OCI-LY1 (cell line): Measurements from ENCODE around the gene ETFBKMT.
"Not testable (repeated sequence)": the region's sequence is repeated elsewhere in the genome, so short reads cannot be mapped to it uniquely, and the experiment has no call there.

Experiments
- H2AFZ ChIP-seq: fragments of 200-600 bp; sonication (generic), shearing (Covaris generic); 2 replicates; pipeline ENCODE4 v1.6.0; 2014; ENCODE audit warnings: antibody characterized with exemption, mild to moderate bottlenecking, low read length
- H3F3A ChIP-seq: fragments of 200-600 bp; sonication (generic), shearing (Covaris generic); 2 replicates; pipeline ENCODE4 v1.6.0; 2014; ENCODE audit warnings: mild to moderate bottlenecking, antibody characterized with exemption, low read length, moderate library complexity; ENCODE audit not compliant: insufficient read depth
- H3K27ac ChIP-seq: fragments of 200-600 bp; sonication (generic); 2 replicates; pipeline ENCODE4 v1.5.1; 2014; ENCODE audit warnings: low read length, mixed run types, mild to moderate bottlenecking, low read depth; ENCODE audit not compliant: poor library complexity, severe bottlenecking
- H3K27me3 ChIP-seq: fragments of 200-600 bp; sonication (generic); 2 replicates; pipeline ENCODE4 v1.6.0; 2014; ENCODE audit warnings: antibody characterized with exemption, mild to moderate bottlenecking, low read length, moderate library complexity; ENCODE audit not compliant: insufficient read depth
- H3K36me3 ChIP-seq: fragments of 200-600 bp; sonication (generic); 2 replicates; pipeline ENCODE4 v1.6.1; 2014; ENCODE audit warnings: mild to moderate bottlenecking, antibody characterized with exemption, low read length, moderate library complexity, mixed read lengths; ENCODE audit not compliant: insufficient read depth
- H3K4me1 ChIP-seq: fragments of 200-600 bp; sonication (generic); 2 replicates; pipeline ENCODE4 v1.5.1; 2014; ENCODE audit warnings: mild to moderate bottlenecking, low read length, moderate library complexity; ENCODE audit not compliant: insufficient read depth, severe bottlenecking
- H3K4me2 ChIP-seq: fragments of 200-600 bp; sonication (generic), shearing (Covaris generic); 2 replicates; pipeline ENCODE4 v1.6.1; 2014; ENCODE audit warnings: low read length
- H3K4me3 ChIP-seq: fragments of 200-600 bp; sonication (generic); 2 replicates; pipeline ENCODE4 v1.5.1; 2014; ENCODE audit warnings: low read length, low read depth, mild to moderate bottlenecking, mixed read lengths; ENCODE audit not compliant: poor library complexity, severe bottlenecking
- H3K79me2 ChIP-seq: fragments of 200-600 bp; shearing (Covaris generic); 2 replicates; pipeline ENCODE4 v1.6.1; 2016; ENCODE audit warnings: mixed run types, low read length, mixed read lengths; ENCODE audit not compliant: insufficient read depth
- H3K9ac ChIP-seq: fragments of 200-600 bp; sonication (generic), shearing (Covaris generic); 2 replicates; pipeline ENCODE4 v1.6.1; 2014; ENCODE audit warnings: mild to moderate bottlenecking, low read length, mixed read lengths
- H3K9me2 ChIP-seq: fragments of 200-600 bp; sonication (generic), shearing (Covaris generic); 2 replicates; pipeline ENCODE4 v1.6.1; 2014; ENCODE audit warnings: low read depth, mild to moderate bottlenecking, low read length, mixed read lengths
- H3K9me3 ChIP-seq: fragments of 200-600 bp; shearing (Covaris generic); 2 replicates; pipeline ENCODE4 v1.6.1; 2014; ENCODE audit warnings: low read length, mixed read lengths
- H4K20me1 ChIP-seq: fragments of 200-600 bp; sonication (generic), shearing (Covaris generic); 2 replicates; pipeline ENCODE4 v1.6.0; 2016; ENCODE audit warnings: mild to moderate bottlenecking, low read length; ENCODE audit not compliant: insufficient read depth
- CTCF ChIP-seq: fragments of 200-600 bp; sonication (generic), shearing (Covaris generic); IDR thresholded peaks from 2 replicates; pipeline ENCODE4 v1.5.1; 2017; ENCODE audit warnings: mild to moderate bottlenecking, antibody characterized with exemption, low read length, moderate library complexity, mixed read lengths
- EZH2 ChIP-seq: fragments of 200-600 bp; sonication (generic), shearing (Covaris generic); IDR thresholded peaks from 2 replicates; pipeline ENCODE4 v1.8.0; 2017; ENCODE audit warnings: borderline replicate concordance, mixed run types, mild to moderate bottlenecking, antibody characterized with exemption, low read length, moderate library complexity, mixed read lengths

The ETFBKMT gene

GRCh38 chr12:31685801-31686200 lies 26.3 kb downstream of the ETFBKMT start:
- Histone ChIP-seq H3K27ac (no peak overlapping the region), H4K20me1 (no peaks in the 10 kb centered on the region), H3K9me3 (peaks cover 10% of the 10 kb centered on the region), H3K4me2 (no peak overlapping the region), H3K27me3 (no peaks in the 10 kb centered on the region), H3K4me3 (no peak overlapping the region), H3K4me1 (peaks cover 26% of the 10 kb centered on the region), H3K9ac (no peak overlapping the region), H3K9me2 (no peaks in the 10 kb centered on the region), H2AFZ (no peak overlapping the region), H3K79me2 (no peaks in the 10 kb centered on the region), H3F3A (peaks cover 3% of the 10 kb centered on the region), H3K36me3 (peaks cover 22% of the 10 kb centered on the region)
- TF ChIP-seq CTCF (no peak), EZH2 (no peak)

- Histone ChIP-seq H3K4me2 (peak overlapping the region; percentile 30), H4K20me1 (no peaks in the 10 kb centered on the region), H3K36me3 (peaks cover 22% of the 10 kb centered on the region), H2AFZ (no peak overlapping the region), H3K27me3 (no peaks in the 10 kb centered on the region), H3K9ac (no peak overlapping the region), H3K79me2 (no peaks in the 10 kb centered on the region), H3K4me1 (peaks cover 22% of the 10 kb centered on the region), H3K4me3 (no peak overlapping the region), H3K9me3 (peaks cover 10% of the 10 kb centered on the region), H3K9me2 (no peaks in the 10 kb centered on the region), H3K27ac (peak overlapping the region; percentile 64), H3F3A (peaks cover 3% of the 10 kb centered on the region)
- TF ChIP-seq CTCF (no peak), EZH2 (no peak)
Observed at GRCh38 chr12:31687101-31687527, 27.6 kb downstream of the ETFBKMT start.

- not testable (repeated sequence) for H3K9ac ChIP-seq, H3K36me3 ChIP-seq, H3K4me2 ChIP-seq, H3F3A ChIP-seq, H2AFZ ChIP-seq, H3K27me3 ChIP-seq, H4K20me1 ChIP-seq, H3K4me3 ChIP-seq, H3K9me2 ChIP-seq, H3K79me2 ChIP-seq, H3K27ac ChIP-seq, H3K9me3 ChIP-seq
- peaks cover 17% of the 10 kb centered on the region for H3K4me1 ChIP-seq
Observed at GRCh38 chr12:31689921-31690320, 30.4 kb downstream of the ETFBKMT start.

- H3K4me2 ChIP-seq = no peak overlapping the region
- H4K20me1 ChIP-seq = no peaks in the 10 kb centered on the region
- H3F3A ChIP-seq = no peaks in the 10 kb centered on the region
- H3K27me3 ChIP-seq = no peaks in the 10 kb centered on the region
- no peaks in the 10 kb centered on the region for H3K9me3 ChIP-seq
- H2AFZ ChIP-seq = no peak overlapping the region
- no peaks in the 10 kb centered on the region for H3K36me3 ChIP-seq
- no peak for TF ChIP-seq EZH2
- no peak for TF ChIP-seq CTCF
- no peaks in the 10 kb centered on the region for H3K9me2 ChIP-seq
- no peaks in the 10 kb centered on the region for H3K79me2 ChIP-seq
- H3K4me1 ChIP-seq = no peaks in the 10 kb centered on the region
- no peak overlapping the region for H3K27ac ChIP-seq
- H3K4me3 ChIP-seq = no peak overlapping the region
- H3K9ac ChIP-seq = no peak overlapping the region
Observed at GRCh38 chr12:31702047-31702446, 42.6 kb downstream of the ETFBKMT start.
